GM12878 (cell line): ENCODE results near the gene ACOX1. TPM values are rescaled to one million over a fixed set of nuclear protein-coding genes. Genes with fewer than 3 reads are reported as not detected.

Source experiments
- ASH2L ChIP-seq: fragments of 300-600, 200-600 bp; sonication (generic); IDR thresholded peaks from 2 replicates; pipeline ENCODE4 v1.6.1; 2017; ENCODE audit warnings: low read depth, mild to moderate bottlenecking, borderline replicate concordance
- BCL11A ChIP-seq: IDR thresholded peaks from 2 replicates; pipeline ENCODE4 v1.6.1; 2011; ENCODE audit warnings: low read depth, low read length
- BRCA1 ChIP-seq: IDR thresholded peaks from 2 replicates; pipeline ENCODE4 v1.6.1; 2011; ENCODE audit warnings: low read depth, low read length, improper control_type of control experiment
- ESRRA ChIP-seq: IDR thresholded peaks from 2 replicates; pipeline ENCODE4 v1.6.1; 2012; ENCODE audit warnings: mild to moderate bottlenecking, low read length, improper control_type of control experiment
- FOS ChIP-seq: IDR thresholded peaks from 3 replicates; pipeline ENCODE4 v1.6.1; 2011; ENCODE audit warnings: borderline replicate concordance; ENCODE audit not compliant: insufficient read length; ENCODE audit errors: extremely low read depth
- GATAD2B ChIP-seq: fragments of 450-650 bp; conservative IDR thresholded peaks from 2 replicates; pipeline ENCODE4 v1.6.1; 2017; ENCODE audit warnings: low read depth, mild to moderate bottlenecking, moderate library complexity
- HCFC1 ChIP-seq: fragments of 150-350 bp; IDR thresholded peaks from 2 replicates; pipeline ENCODE4 v1.6.1; 2014; ENCODE audit warnings: low read length
- IKZF1 ChIP-seq: fragments of 450-650 bp; conservative IDR thresholded peaks from 2 replicates; pipeline ENCODE4 v1.6.1; 2017; ENCODE audit warnings: antibody characterized with exemption, mild to moderate bottlenecking
- IKZF2 ChIP-seq, 2 experiments: fragments of 450-650 bp; IDR thresholded peaks; 2 replicates each; pipeline ENCODE4 v1.6.1; 2017; ENCODE audit warnings: mild to moderate bottlenecking in 2 of 2, moderate library complexity in 2 of 2
- JUNB ChIP-seq: IDR thresholded peaks from 2 replicates; pipeline ENCODE4 v1.6.1; 2016; ENCODE audit warnings: antibody characterized with exemption, mild to moderate bottlenecking
- KDM1A ChIP-seq: fragments of 200-600 bp; sonication (generic); IDR thresholded peaks from 2 replicates; pipeline ENCODE4 v1.6.1; 2016; ENCODE audit warnings: borderline replicate concordance
- MXI1 ChIP-seq: fragments of 150-350 bp; IDR thresholded peaks from 2 replicates; pipeline ENCODE4 v1.6.1; 2011; ENCODE audit warnings: low read depth, mild to moderate bottlenecking, inconsistent platforms, low read length, improper control_type of control experiment
- MYB ChIP-seq: fragments of 150-350 bp; IDR thresholded peaks from 2 replicates; pipeline ENCODE4 v1.6.1; 2014; ENCODE audit warnings: mild to moderate bottlenecking, low read depth, low read length, borderline replicate concordance
- NKRF ChIP-seq: fragments of 450-650 bp; conservative IDR thresholded peaks from 2 replicates; pipeline ENCODE4 v1.6.1; 2017; ENCODE audit warnings: mild to moderate bottlenecking, moderate library complexity
- SIN3A ChIP-seq: IDR thresholded peaks from 2 replicates; pipeline ENCODE4 v1.6.1; 2012; ENCODE audit warnings: low read depth, low read length, improper control_type of control experiment
- SMC3 ChIP-seq: IDR thresholded peaks from 2 replicates; pipeline ENCODE4 v1.6.1; 2011; ENCODE audit warnings: low read length, improper control_type of control experiment, borderline replicate concordance
- SUPT20H ChIP-seq: IDR thresholded peaks from 2 replicates; pipeline ENCODE4 v1.6.1; 2011; ENCODE audit warnings: low read depth, mild to moderate bottlenecking, low read length, moderate library complexity, borderline replicate concordance; ENCODE audit not compliant: control insufficient read depth
- ZNF24 ChIP-seq: fragments of 450-650 bp; IDR thresholded peaks from 2 replicates; pipeline ENCODE4 v1.6.1; 2017; ENCODE audit warnings: antibody characterized with exemption, mild to moderate bottlenecking
- polyA plus RNA-seq, 11 experiments: library from polyadenylated mRNA; depleted of rRNA in 4 of 11; unstranded in 6 of 11; stranded (reverse) in 5 of 11; fragments of >200 nt; fragmentation: Nextera tagmentation in 4 of 11; fragmentation: Illumina TruSeq in 1 of 11; extraction: Ambion mirVana in 4 of 11; extraction: Trizol in 1 of 11; gene quantifications; 1 replicate in 1 of 11; 2 replicates in 10 of 11; pipeline versions ENCODE4 v1.2.1 to v1.2.3, GENCODE V29; 2011 to 2016; ENCODE audit warnings: inconsistent platforms in 2 of 11, missing spikeins in 2 of 11, low read depth in 1 of 11
- total RNA-seq, 4 experiments: library from RNA; depleted of rRNA in 3 of 4; stranded (reverse); fragments of >200 nt in 3 of 4; fragmentation: Illumina TruSeq in 1 of 4; extraction: Trizol in 1 of 4; gene quantifications; 2 replicates each; pipeline versions ENCODE4 v1.2.1 to v1.2.3, GENCODE V29; 2013 to 2021
- TF ChIP-seq, protein P1 (sequence below): fragments of 450-650 bp; formaldehyde crosslinking; IDR thresholded peaks from 2 replicates; pipeline ENCODE4 v1.4.0; 2020; ENCODE audit warnings: mild to moderate bottlenecking, moderate library complexity
- TF ChIP-seq, protein P2 (sequence below): IDR thresholded peaks from 2 replicates; pipeline ENCODE4 v1.6.1; 2012; ENCODE audit warnings: improper control_type of control experiment, low read depth, low read length; ENCODE audit not compliant: insufficient replicate concordance

The ACOX1 gene
- total and polyA plus RNA-seq, 10 of the 15 experiments (the other 5 are each of a cell fraction or from before 2014, with no cell fraction given): 6.5 to 26.2 (median 21.6) TPM

DNA sequence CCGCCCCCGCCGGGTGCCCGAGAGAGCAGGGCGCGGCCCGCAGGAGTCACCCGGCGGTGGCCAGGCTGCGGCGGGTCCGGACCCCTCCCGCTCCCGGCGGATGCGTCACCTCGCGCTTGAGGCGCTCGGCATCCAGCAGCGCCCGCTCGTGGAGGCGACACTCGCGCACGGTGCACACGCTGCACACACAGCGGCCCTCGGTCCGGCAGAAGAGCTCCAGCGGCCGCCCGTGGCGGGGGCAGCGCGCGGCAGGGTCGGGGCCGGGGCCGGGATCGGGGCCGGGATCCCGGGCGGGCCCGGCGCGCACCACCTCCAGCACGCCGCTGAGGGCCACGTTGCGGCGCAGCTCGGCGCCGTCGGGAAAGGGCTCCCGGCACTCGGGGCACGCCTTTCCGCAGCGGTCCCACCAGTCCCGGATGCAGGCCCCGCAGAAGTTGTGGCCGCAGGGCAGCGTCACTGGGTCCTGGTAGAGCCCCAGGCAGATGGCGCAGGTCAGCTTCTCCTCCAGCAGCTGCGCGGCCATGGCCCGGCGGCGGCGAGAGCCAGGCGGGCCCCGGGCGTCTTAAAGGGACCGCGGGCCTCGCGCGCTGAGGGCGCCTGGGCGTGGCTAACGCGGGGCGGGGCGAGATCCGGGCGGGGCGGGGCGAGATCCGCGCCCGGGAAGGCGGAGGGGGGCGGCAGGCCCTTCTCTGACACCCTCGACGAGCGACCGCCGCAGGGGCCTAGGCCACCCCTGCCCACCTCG, 82.4 kb downstream of the ACOX1 start, which contains the start of gene TRIM65 (continued):
- peak; percentile 77 for TF ChIP-seq NKRF
- no peak for TF ChIP-seq MYB
- TF ChIP-seq HCFC1: no peak
- no peak for TF ChIP-seq ZNF24
- TF ChIP-seq IKZF1: peak; percentile 94
- no peak for TF ChIP-seq KDM1A
- TF ChIP-seq, protein P1, sequence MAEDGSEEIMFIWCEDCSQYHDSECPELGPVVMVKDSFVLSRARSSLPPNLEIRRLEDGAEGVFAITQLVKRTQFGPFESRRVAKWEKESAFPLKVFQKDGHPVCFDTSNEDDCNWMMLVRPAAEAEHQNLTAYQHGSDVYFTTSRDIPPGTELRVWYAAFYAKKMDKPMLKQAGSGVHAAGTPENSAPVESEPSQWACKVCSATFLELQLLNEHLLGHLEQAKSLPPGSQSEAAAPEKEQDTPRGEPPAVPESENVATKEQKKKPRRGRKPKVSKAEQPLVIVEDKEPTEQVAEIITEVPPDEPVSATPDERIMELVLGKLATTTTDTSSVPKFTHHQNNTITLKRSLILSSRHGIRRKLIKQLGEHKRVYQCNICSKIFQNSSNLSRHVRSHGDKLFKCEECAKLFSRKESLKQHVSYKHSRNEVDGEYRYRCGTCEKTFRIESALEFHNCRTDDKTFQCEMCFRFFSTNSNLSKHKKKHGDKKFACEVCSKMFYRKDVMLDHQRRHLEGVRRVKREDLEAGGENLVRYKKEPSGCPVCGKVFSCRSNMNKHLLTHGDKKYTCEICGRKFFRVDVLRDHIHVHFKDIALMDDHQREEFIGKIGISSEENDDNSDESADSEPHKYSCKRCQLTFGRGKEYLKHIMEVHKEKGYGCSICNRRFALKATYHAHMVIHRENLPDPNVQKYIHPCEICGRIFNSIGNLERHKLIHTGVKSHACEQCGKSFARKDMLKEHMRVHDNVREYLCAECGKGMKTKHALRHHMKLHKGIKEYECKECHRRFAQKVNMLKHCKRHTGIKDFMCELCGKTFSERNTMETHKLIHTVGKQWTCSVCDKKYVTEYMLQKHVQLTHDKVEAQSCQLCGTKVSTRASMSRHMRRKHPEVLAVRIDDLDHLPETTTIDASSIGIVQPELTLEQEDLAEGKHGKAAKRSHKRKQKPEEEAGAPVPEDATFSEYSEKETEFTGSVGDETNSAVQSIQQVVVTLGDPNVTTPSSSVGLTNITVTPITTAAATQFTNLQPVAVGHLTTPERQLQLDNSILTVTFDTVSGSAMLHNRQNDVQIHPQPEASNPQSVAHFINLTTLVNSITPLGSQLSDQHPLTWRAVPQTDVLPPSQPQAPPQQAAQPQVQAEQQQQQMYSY (CRISPR knock-in tag): no peak
- no peak for TF ChIP-seq FOS
- TF ChIP-seq ESRRA: no peak
- TF ChIP-seq IKZF2 (IDR thresholded peaks at IDR 0.05): no peak
- TF ChIP-seq SUPT20H: no peak
- TF ChIP-seq, protein P2, sequence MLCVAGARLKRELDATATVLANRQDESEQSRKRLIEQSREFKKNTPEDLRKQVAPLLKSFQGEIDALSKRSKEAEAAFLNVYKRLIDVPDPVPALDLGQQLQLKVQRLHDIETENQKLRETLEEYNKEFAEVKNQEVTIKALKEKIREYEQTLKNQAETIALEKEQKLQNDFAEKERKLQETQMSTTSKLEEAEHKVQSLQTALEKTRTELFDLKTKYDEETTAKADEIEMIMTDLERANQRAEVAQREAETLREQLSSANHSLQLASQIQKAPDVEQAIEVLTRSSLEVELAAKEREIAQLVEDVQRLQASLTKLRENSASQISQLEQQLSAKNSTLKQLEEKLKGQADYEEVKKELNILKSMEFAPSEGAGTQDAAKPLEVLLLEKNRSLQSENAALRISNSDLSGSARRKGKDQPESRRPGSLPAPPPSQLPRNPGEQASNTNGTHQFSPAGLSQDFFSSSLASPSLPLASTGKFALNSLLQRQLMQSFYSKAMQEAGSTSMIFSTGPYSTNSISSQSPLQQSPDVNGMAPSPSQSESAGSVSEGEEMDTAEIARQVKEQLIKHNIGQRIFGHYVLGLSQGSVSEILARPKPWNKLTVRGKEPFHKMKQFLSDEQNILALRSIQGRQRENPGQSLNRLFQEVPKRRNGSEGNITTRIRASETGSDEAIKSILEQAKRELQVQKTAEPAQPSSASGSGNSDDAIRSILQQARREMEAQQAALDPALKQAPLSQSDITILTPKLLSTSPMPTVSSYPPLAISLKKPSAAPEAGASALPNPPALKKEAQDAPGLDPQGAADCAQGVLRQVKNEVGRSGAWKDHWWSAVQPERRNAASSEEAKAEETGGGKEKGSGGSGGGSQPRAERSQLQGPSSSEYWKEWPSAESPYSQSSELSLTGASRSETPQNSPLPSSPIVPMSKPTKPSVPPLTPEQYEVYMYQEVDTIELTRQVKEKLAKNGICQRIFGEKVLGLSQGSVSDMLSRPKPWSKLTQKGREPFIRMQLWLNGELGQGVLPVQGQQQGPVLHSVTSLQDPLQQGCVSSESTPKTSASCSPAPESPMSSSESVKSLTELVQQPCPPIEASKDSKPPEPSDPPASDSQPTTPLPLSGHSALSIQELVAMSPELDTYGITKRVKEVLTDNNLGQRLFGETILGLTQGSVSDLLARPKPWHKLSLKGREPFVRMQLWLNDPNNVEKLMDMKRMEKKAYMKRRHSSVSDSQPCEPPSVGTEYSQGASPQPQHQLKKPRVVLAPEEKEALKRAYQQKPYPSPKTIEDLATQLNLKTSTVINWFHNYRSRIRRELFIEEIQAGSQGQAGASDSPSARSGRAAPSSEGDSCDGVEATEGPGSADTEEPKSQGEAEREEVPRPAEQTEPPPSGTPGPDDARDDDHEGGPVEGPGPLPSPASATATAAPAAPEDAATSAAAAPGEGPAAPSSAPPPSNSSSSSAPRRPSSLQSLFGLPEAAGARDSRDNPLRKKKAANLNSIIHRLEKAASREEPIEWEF: no peak
- no peak for TF ChIP-seq JUNB
- TF ChIP-seq BRCA1: no peak
- peak; percentile 22; the same call in 1 of the 2 replicates for TF ChIP-seq SMC3
- TF ChIP-seq SIN3A: 0 out of 2 replicates have a peak, but pooled peaks have one; percentile 46
- no peak for TF ChIP-seq ASH2L
- TF ChIP-seq MXI1: peak; percentile 80
- peak; percentile 97 for TF ChIP-seq GATAD2B
- no peak for TF ChIP-seq BCL11A
